ENCODE data around the gene REEP1.

REEP1 gene

DNA sequence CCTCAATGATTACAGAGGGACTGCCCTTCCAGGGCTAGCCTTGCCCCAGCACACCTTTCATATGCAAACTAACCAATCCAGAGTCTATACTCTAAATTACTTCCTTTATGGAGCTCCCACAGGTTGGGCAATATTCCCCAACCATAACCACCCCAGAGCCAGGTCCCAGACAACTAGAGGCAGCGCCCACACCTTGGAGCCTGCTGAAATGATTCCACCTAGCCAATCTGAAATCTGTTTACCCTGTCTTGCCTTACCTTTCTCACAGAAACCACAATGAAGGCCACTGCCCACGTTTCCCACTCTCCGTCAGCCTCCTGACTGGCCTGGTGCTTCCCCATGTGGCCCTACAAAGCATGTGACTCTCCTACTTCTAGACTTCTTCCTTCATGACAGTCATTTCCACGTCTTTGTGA, 62.0 kb downstream of the REEP1 start:
- no peaks in the 10 kb centered on the region for H3K36me3 ChIP-seq (ENCODE audit: control insufficient read depth, low read depth, low read length)
- no peak overlapping the region for H3K9ac ChIP-seq (ENCODE audit: low read length)
- no peak overlapping the region for H3K27ac ChIP-seq (ENCODE audit: low read length)
- H3K4me1 ChIP-seq (ENCODE audit: control insufficient read depth, low read depth, low read length) = peaks cover 8% of the 10 kb centered on the region
- no peak overlapping the region for H3K4me3 ChIP-seq (ENCODE audit: low read length)
- no peaks in the 10 kb centered on the region for H3K27me3 ChIP-seq (ENCODE audit: control insufficient read depth, insufficient read depth, low read length)
- peaks cover 11% of the 10 kb centered on the region for H3K9me3 ChIP-seq (ENCODE audit: control insufficient read depth, low read depth, low read length)

DNA sequence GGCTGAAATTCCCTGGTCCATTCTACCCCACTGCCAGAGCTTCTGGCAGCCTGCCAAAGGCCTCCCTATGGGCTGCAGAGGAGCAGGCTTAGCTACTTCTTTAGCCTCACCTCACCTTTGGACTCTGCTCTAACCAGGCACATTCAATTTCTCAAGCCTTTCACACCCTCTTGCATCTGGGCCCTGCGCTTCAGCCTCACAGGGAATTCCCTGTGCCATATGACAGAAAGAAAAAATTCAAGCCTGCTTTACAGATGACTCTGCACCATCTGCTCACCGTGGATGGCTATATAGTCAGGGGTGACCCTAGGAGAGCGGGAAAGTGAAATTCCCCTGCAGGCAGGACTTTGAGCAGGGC, 62.5 kb downstream of the REEP1 start:
- Histone ChIP-seq H3K9me3 (ENCODE audit: control insufficient read depth, low read depth, low read length) (peaks cover 11% of the 10 kb centered on the region), H3K27ac (ENCODE audit: low read length) (no peak overlapping the region), H3K36me3 (ENCODE audit: control insufficient read depth, low read depth, low read length) (no peaks in the 10 kb centered on the region), H3K27me3 (ENCODE audit: control insufficient read depth, insufficient read depth, low read length) (no peaks in the 10 kb centered on the region), H3K4me3 (ENCODE audit: low read length) (no peak overlapping the region), H3K4me1 (ENCODE audit: control insufficient read depth, low read depth, low read length) (peaks cover 8% of the 10 kb centered on the region), H3K9ac (ENCODE audit: low read length) (no peak overlapping the region)

DNA sequence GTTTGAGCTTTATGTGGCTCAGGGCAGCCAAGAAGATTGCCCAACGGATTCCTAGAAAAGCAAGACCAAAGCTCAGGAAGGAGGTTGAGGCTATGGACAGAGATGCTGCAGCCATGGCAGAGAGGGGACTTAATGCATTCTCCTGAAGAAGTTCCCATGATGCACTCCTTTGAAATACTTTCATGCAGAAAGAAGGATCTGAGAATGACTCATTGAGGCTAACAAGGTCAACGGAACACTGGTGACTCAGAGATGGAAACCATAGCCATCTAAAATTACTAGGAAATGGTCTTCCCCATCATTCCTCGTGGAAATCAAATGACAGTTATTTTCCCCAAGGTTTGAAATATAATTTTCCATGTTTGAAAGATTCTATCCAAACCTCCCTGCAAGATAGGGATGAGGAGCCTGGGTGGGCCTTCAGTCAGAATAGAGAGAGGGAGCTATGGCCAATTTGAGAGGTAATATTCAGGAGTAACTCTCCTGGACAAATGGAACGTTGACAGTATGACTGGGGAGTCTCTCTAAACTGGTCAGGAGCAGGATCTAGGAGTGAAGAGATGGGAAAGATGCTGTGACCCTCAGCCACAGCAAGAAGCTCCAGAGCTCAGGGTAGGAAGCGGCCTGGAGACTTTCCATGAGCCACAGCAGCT, 63.0 kb downstream of the REEP1 start:
- no peaks in the 10 kb centered on the region for H3K27me3 ChIP-seq (ENCODE audit: control insufficient read depth, insufficient read depth, low read length)
- no peak overlapping the region for H3K27ac ChIP-seq (ENCODE audit: low read length)
- peaks cover 8% of the 10 kb centered on the region for H3K4me1 ChIP-seq (ENCODE audit: control insufficient read depth, low read depth, low read length)
- H3K4me3 ChIP-seq (ENCODE audit: low read length) = no peak overlapping the region
- H3K9me3 ChIP-seq (ENCODE audit: control insufficient read depth, low read depth, low read length) = peaks cover 11% of the 10 kb centered on the region
- H3K36me3 ChIP-seq (ENCODE audit: control insufficient read depth, low read depth, low read length) = no peaks in the 10 kb centered on the region
- no peak overlapping the region for H3K9ac ChIP-seq (ENCODE audit: low read length)

DNA sequence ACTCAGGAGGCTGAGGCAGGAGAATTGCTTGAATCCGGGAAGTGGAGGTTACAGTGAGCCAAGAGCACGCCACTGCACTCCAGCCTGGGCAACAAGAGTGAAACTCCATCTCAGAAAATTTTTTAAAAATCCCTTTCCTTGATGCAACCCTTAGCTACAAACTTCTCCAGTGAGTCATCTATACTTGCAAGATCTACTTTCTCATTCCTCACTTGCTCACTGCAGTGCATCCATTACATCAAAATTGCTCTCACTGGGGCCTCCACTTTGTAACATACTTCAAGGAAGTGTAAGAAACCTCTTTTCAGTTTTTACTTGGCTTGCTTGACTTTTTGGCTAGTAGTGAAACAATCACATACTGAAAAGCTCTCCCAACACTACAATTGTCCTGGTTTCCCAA, 65.3 kb downstream of the REEP1 start:
- H3K4me1 ChIP-seq (ENCODE audit: control insufficient read depth, low read depth, low read length) = peaks cover 8% of the 10 kb centered on the region
- no peak overlapping the region for H3K4me3 ChIP-seq (ENCODE audit: low read length)
- H3K36me3 ChIP-seq (ENCODE audit: control insufficient read depth, low read depth, low read length) = no peaks in the 10 kb centered on the region
- H3K9me3 ChIP-seq (ENCODE audit: control insufficient read depth, low read depth, low read length) = peaks cover 11% of the 10 kb centered on the region
- H3K27ac ChIP-seq (ENCODE audit: low read length) = no peak overlapping the region
- H3K9ac ChIP-seq (ENCODE audit: low read length) = no peak overlapping the region
- no peaks in the 10 kb centered on the region for H3K27me3 ChIP-seq (ENCODE audit: control insufficient read depth, insufficient read depth, low read length)

DNA sequence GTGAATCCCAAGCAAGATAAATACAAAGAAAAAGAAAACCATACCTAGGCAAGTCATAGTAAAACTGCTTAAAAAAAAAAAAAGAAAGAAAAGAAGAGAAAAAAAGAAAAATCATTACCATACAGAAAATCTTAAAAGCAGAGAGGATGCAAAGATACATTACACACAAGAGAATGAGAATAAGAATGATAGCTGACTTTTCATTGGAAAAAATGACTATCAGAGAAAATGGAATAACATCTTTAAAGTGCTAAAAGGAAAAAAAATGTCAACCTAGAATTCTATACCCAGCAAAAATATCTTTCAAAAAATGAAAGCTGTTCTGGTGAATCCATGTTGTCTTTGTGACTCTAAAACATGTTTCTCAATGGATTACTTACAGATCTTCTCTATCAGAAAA, 66.2 kb downstream of the REEP1 start:
- Histone ChIP-seq H3K9ac (ENCODE audit: low read length) (no peak overlapping the region), H3K9me3 (ENCODE audit: control insufficient read depth, low read depth, low read length) (peaks cover 11% of the 10 kb centered on the region), H3K27ac (ENCODE audit: low read length) (no peak overlapping the region), H3K36me3 (ENCODE audit: control insufficient read depth, low read depth, low read length) (no peaks in the 10 kb centered on the region), H3K4me3 (ENCODE audit: low read length) (no peak overlapping the region), H3K4me1 (ENCODE audit: control insufficient read depth, low read depth, low read length) (peaks cover 8% of the 10 kb centered on the region), H3K27me3 (ENCODE audit: control insufficient read depth, insufficient read depth, low read length) (no peaks in the 10 kb centered on the region)

DNA sequence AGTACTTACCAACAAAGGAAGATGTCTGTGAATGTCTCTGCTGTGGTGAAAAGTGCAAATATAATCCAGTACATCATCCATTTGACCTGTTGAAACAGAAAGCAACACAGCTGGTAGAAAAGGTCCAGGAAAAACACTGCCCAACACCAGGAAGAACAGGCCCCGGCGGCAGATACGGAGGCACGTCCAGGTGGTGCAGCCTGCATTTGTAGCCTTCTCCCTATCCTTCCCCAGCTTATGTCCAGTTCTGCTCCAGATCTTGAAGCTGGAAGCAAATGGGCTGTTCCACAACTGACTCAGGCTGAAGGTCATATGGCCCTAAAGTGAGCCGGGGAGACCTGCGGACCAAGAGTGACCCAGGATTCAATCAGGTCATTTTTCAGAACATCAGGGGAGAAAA, 73.5 kb downstream of the REEP1 start:
- no peak overlapping the region for H3K4me3 ChIP-seq (ENCODE audit: low read length)
- H3K36me3 ChIP-seq (ENCODE audit: control insufficient read depth, low read depth, low read length) = no peaks in the 10 kb centered on the region
- no peak overlapping the region for H3K9ac ChIP-seq (ENCODE audit: low read length)
- no peaks in the 10 kb centered on the region for H3K27me3 ChIP-seq (ENCODE audit: control insufficient read depth, insufficient read depth, low read length)
- no peaks in the 10 kb centered on the region for H3K4me1 ChIP-seq (ENCODE audit: control insufficient read depth, low read depth, low read length)
- H3K27ac ChIP-seq (ENCODE audit: low read length) = no peak overlapping the region
- no peaks in the 10 kb centered on the region for H3K9me3 ChIP-seq (ENCODE audit: control insufficient read depth, low read depth, low read length)

DNA sequence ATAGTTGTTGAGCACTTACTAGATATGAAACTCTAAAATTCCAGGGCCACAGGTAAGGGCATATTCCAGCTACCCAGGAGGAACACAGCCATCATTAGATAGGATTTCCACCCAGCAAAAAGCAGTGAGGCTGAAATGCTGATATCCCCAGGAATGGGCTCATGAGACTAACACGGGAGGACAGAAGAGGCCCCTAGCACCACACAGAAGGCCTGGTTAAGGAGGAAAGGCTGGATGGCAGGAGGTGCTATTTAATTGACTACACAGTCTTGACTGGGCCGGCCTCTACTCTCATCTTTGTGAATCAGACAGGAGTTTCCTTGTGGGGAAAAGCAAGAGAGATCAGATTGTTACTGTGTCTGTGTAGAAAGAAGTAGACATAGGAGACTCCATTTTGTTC, 76.4 kb downstream of the REEP1 start:
- Histone ChIP-seq H3K27ac (ENCODE audit: low read length) (no peak overlapping the region), H3K27me3 (ENCODE audit: control insufficient read depth, insufficient read depth, low read length) (no peaks in the 10 kb centered on the region), H3K9ac (ENCODE audit: low read length) (no peak overlapping the region), H3K36me3 (ENCODE audit: control insufficient read depth, low read depth, low read length) (no peaks in the 10 kb centered on the region), H3K4me3 (ENCODE audit: low read length) (no peak overlapping the region), H3K4me1 (ENCODE audit: control insufficient read depth, low read depth, low read length) (no peaks in the 10 kb centered on the region), H3K9me3 (ENCODE audit: control insufficient read depth, low read depth, low read length) (no peaks in the 10 kb centered on the region)

DNA sequence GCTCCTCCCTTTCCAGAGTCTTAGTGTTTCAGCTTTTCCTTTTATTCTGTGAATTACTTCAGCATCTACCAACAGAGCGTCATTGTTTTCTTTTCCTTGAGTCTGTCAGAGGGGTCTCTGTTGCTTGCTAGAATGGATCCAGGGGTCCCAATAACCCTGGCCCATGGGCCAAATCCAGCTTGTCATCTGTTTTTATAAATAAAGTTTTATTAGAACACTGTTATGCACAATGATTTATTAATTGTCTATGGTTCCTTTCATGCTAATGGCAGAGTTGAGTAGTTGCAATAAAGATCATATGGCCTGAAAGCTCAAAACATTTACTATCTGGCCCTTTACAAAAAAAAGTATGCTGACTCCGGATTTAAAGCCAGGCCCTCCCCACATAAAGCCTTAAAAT, 79.3 kb downstream of the REEP1 start:
- Histone ChIP-seq H3K4me3 (ENCODE audit: low read length) (no peak overlapping the region), H3K9ac (ENCODE audit: low read length) (no peak overlapping the region), H3K36me3 (ENCODE audit: control insufficient read depth, low read depth, low read length) (no peaks in the 10 kb centered on the region), H3K9me3 (ENCODE audit: control insufficient read depth, low read depth, low read length) (no peaks in the 10 kb centered on the region), H3K27ac (ENCODE audit: low read length) (no peak overlapping the region), H3K27me3 (ENCODE audit: control insufficient read depth, insufficient read depth, low read length) (no peaks in the 10 kb centered on the region), H3K4me1 (ENCODE audit: control insufficient read depth, low read depth, low read length) (peaks cover 11% of the 10 kb centered on the region)

DNA sequence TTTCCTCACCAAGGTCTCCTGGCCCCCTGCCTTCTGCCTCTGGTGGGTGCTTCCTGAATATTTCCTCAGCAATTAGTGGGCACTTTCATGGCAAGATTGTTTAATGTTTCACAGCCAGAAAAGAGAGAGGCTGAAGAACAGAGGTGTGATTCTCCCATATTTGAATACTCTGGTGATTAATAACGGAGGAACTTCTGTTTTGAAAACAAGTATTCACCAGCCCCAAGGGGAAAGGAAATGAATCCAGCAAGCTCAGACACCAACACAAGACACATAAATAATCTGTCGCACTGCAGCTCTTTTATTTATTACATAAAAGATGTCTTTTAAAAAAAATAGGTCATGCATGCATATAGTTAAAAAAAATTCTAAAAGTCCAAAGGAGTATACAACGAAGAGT, 80.4 kb downstream of the REEP1 start:
- no peaks in the 10 kb centered on the region for H3K36me3 ChIP-seq (ENCODE audit: control insufficient read depth, low read depth, low read length)
- H3K27me3 ChIP-seq (ENCODE audit: control insufficient read depth, insufficient read depth, low read length) = no peaks in the 10 kb centered on the region
- H3K9ac ChIP-seq (ENCODE audit: low read length) = no peak overlapping the region

DNA sequence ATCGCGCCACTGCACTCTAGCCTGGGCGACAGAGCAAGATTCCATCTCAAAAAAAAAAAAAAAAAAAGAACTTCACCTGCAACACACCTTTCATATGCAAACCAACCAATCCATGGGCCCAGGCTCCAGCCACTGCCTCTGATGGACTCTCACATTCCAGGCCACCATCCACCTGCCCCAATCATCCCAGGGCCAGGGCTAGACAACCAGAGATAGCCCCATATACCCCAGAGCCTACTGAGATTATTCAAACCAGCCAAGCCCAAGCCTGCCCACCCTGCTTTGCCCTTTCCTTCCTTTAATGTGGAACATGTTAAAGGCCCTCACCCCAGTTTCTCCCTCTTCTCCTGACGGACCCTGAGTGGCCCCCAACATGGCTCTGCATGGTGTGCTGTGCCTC, 81.1 kb downstream of the REEP1 start:
- H3K27ac ChIP-seq (ENCODE audit: low read length) = no peak overlapping the region
- H3K27me3 ChIP-seq (ENCODE audit: control insufficient read depth, insufficient read depth, low read length) = no peaks in the 10 kb centered on the region
- peaks cover 11% of the 10 kb centered on the region for H3K4me1 ChIP-seq (ENCODE audit: control insufficient read depth, low read depth, low read length)
- no peaks in the 10 kb centered on the region for H3K9me3 ChIP-seq (ENCODE audit: control insufficient read depth, low read depth, low read length)
- no peaks in the 10 kb centered on the region for H3K36me3 ChIP-seq (ENCODE audit: control insufficient read depth, low read depth, low read length)
- H3K4me3 ChIP-seq (ENCODE audit: low read length) = no peak overlapping the region
- H3K9ac ChIP-seq (ENCODE audit: low read length) = no peak overlapping the region

More for the DNA sequence above, 80.4 kb downstream of the REEP1 start:
- H3K9me3 ChIP-seq (ENCODE audit: control insufficient read depth, low read depth, low read length) = no peaks in the 10 kb centered on the region
- H3K4me1 ChIP-seq (ENCODE audit: control insufficient read depth, low read depth, low read length) = peaks cover 11% of the 10 kb centered on the region
- H3K4me3 ChIP-seq (ENCODE audit: low read length) = no peak overlapping the region
- no peak overlapping the region for H3K27ac ChIP-seq (ENCODE audit: low read length)

DNA sequence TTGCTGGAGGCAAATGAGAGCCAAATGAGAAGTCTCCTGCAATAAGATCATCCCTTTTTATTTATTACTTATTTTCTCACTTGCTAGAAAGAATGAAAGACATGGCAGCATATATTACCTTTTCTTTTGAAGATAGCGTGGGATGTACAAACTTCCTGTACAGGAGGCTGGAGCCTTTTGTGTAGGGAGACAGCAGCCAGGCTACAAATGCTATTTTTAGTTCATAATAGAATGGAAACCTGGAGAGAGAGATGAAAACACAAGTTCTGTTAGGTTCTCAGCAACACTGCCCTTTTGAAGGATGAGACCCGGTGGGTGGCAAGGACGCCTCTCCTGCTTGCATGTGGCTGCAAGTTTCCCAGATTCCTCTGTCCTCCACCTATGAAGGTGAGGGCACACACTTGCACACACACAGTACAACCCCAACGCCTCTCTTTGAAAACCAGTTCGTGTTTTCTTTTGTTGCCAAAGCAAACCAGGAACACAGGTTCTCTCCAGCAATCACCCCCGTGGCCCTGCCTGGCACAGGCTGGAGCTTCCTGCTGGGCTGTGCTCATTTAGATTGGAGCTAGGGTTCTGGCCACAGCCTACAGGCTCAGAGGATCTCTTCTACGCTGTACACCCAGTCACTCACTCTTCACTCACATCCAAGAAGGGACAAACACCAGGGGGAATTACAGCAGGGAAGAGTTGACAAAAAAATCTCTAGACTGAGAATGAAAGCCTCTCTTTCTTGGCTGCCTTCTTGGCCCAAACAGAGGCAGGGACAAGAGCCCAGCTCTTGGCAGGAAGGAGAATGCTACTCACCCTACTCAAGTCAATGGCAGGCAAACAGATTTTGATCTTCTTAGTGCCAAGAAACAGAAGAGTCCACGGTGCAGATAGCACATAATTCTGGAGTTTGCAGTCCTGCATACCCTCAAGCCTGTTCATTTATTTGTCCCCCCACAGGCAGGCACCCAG, 82.6 kb downstream of the REEP1 start:
- Histone ChIP-seq H3K27ac (ENCODE audit: low read length) (no peak overlapping the region), H3K9ac (ENCODE audit: low read length) (no peak overlapping the region), H3K4me3 (ENCODE audit: low read length) (no peak overlapping the region), H3K4me1 (ENCODE audit: control insufficient read depth, low read depth, low read length) (peaks cover 11% of the 10 kb centered on the region), H3K27me3 (ENCODE audit: control insufficient read depth, insufficient read depth, low read length) (no peaks in the 10 kb centered on the region), H3K9me3 (ENCODE audit: control insufficient read depth, low read depth, low read length) (no peaks in the 10 kb centered on the region), H3K36me3 (ENCODE audit: control insufficient read depth, low read depth, low read length) (no peaks in the 10 kb centered on the region)

DNA sequence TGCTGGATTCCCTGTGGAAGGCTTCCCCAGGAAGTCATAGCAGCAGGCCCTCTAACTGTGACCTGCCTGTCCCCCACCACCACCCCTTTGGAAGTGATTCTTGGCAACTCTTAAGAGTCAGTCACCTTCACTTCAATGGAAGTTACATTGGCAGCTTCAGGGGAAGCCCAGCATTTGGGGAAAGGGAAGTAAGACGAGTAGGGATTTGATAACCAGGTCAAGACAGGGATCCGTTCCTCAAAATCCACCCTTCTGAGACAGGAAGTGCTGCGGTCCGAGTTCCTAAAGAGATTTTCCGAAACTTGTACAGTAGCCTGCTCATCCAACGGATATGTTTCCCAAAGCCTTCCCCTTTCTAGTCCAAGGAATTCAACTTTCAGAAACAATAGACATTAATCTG, 84.0 kb downstream of the REEP1 start:
- Histone ChIP-seq H3K4me1 (ENCODE audit: control insufficient read depth, low read depth, low read length) (peaks cover 11% of the 10 kb centered on the region), H3K9ac (ENCODE audit: low read length) (no peak overlapping the region), H3K36me3 (ENCODE audit: control insufficient read depth, low read depth, low read length) (no peaks in the 10 kb centered on the region), H3K4me3 (ENCODE audit: low read length) (no peak overlapping the region), H3K27ac (ENCODE audit: low read length) (no peak overlapping the region), H3K27me3 (ENCODE audit: control insufficient read depth, insufficient read depth, low read length) (no peaks in the 10 kb centered on the region), H3K9me3 (ENCODE audit: control insufficient read depth, low read depth, low read length) (no peaks in the 10 kb centered on the region)

Data from iPS-18a (cell line).